ENCODE results near the gene RIBC2.

GRCh38 chr22:45413368-45414211 lies at the start of gene RIBC2, which contains the start of gene SMC1B:
- TF ChIP-seq CTCF (IDR thresholded peaks at IDR 0.05) (no peak), POLR2A (IDR thresholded peaks at IDR 0.05) (no peak)

Measured in breast epithelium (tissue), 3 donors.